Fibroblast of skin of left quadriceps (primary cell): Measurements from ENCODE around the gene SH3BP4.
A peak's percentile ranks its signal among the peaks of the same experiment; 100 is the strongest.

ENCODE experiments used
- DNase-seq, 2 experiments: peaks; one replicate each; pipeline ENCODE4 v3.0.0-alpha.2; 2013; ENCODE audit warnings: low read depth in 2 of 2

SH3BP4 gene

DNA sequence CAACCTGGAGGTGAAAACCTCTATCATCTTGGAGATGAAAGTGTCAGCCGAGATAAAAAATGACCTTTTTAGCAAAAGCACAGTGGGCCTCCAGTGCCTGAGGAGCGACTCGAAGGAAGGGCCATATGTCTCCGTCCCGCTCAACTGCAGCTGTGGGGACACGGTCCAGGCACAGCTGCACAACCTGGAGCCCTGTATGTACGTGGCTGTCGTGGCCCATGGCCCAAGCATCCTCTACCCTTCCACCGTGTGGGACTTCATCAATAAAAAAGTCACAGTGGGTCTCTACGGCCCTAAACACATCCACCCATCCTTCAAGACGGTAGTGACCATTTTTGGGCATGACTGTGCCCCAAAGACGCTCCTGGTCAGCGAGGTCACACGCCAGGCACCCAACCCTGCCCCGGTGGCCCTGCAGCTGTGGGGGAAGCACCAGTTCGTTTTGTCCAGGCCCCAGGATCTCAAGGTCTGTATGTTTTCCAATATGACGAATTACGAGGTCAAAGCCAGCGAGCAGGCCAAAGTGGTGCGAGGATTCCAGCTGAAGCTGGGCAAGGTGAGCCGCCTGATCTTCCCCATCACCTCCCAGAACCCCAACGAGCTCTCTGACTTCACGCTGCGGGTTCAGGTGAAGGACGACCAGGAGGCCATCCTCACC is 90.2 kb downstream of the SH3BP4 start:
- DNase-seq, result no peak

DNA sequence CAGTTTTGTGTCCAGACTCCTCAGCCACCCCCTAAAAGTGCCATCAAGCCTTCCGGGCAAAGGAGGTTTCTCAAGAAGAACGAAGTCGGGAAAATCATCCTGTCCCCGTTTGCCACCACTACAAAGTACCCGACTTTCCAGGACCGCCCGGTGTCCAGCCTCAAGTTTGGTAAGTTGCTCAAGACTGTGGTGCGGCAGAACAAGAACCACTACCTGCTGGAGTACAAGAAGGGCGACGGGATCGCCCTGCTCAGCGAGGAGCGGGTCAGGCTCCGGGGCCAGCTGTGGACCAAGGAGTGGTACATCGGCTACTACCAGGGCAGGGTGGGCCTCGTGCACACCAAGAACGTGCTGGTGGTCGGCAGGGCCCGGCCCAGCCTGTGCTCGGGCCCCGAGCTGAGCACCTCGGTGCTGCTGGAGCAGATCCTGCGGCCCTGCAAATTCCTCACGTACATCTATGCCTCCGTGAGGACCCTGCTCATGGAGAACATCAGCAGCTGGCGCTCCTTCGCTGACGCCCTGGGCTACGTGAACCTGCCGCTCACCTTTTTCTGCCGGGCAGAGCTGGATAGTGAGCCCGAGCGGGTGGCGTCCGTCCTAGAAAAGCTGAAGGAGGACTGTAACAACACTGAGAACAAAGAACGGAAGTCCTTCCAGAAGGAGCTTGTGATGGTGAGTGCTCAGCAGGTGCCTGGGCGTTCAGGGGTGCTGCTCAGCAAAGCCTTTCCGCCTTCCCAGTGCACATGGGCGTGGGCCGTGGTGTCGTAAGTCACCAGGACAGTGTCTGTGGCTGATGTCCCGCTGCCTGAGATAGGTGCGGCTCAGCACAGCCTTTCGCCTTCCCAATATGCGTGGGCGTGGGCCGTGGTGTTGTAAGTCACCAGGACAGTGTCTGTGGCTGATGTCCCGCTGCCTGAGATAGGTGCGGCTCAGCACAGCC is 91.0 kb downstream of the SH3BP4 start:
- no peak for DNase-seq

DNA sequence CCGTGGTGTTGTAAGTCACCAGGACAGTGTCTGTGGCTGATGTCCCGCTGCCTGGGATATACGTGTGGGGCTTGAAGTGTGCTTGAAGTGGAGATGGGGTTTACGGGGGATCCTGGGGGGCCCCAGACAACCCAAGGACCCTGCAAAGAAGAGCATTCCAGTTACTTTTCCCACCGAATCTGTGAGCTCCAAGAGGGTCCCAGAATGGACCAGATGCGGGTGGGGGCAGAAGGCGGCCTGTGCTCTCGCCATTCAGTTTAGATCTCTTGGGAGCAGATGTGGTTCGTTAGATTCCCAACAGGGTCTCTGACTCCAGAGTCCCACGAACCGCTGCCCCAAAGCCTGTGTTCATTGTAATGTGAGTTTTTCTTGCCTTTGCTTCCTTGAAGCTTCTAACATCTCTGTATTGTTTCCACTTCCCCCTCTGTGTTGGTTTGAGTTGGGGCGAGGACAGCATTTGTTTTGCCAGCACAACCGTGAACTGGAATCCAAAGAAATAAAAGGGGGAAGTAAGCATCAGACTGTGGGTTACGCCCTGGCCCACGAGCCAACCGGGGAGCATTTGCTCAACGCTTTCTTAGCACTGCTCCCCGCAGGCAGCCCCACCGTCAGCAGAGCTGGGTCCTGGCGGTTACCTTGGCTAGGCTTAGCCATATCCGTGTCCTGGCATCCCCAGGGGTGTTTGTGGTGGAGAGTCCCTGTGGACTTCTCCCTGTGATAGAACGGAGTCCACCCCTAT is 92.1 kb downstream of the SH3BP4 start:
- DNase-seq, result no peak

DNA sequence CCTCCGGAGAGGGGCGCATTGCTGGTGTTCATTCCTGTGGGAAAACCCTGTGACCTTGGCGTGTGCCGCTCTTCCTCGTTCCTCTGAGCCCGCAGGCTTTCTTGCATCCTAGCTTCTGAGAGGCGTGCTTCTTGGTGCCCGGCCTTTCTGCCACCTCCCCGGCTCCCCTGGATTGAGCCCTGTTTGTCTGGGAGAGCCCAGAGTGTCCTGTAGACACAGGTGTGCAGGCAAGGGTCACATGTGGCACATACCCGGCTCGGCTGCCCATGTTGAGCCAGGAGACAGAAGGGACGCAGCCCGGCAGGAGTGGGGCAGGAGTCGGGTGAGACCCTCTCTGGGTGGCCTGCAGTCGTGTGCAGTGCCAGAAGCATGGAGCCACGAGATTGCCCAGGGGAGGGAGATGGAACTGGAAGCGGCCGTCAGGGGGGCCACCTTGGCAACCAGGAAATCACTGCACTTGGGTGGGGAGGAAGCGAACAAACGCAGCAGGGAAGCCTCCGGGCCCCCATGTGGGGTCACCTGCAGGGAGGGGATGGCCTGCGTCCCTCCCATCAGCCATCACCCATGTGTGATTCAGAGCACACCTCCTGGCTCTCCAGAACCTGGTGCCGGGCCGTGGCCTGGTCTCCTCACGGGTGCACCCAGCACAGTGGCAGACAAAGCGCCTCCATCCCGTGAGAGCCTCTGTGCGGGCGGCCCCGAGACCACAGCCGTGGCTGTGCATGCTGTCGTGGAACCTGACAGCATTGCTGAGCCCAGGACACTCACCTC is 92.9 kb downstream of the SH3BP4 start:
- no peak for DNase-seq

DNA sequence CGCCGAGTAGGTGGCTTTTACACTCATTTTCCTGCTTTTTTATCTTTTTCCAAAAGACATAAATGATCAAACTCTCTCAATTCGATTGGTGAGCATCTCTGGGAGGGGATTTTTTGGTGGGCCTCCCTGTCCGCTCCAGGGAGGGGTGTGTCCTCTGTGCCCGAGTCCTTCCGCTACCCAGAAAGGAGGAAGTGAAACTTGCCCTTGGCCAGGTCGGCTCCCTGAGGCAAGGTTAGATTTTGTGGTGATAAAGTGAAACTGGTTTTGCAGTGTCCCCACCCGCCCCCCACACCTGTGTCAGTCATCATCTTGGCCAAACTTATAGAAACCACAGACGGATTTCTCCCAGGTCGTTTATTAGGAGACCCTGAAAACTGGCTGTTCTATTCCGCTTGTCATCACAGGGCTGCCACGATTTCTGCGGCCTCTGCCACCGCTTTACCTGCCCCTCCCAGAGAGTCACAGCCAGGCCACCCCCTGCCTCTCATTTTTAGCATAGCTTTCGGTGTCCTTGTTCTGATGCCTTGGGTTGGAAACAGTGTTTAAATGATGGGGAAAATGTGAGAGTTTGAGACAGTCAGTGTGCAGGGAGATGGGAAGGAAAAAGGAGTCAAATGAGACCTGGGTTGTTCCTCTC is 93.6 kb downstream of the SH3BP4 start:
- DNase-seq, result no peak

DNA sequence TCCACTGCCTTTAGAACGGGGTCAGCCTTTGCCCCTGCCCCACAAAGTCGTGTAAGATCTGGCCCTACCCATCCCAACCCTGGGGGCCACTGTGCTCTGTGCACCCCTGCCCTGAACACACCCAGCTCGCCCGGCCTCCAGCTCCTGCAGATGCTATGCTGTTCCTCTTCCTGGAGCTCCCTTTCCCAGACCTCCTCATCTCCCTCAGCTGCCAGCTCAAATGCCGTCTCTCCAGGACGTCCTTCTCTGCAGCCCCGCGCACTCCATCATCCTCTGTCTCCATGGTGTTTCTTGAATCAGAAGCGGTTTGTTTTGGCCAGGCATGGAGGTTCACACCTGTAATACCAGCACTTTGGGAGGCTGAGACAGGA is 94.1 kb downstream of the SH3BP4 start:
- DNase-seq, result no peak

DNA sequence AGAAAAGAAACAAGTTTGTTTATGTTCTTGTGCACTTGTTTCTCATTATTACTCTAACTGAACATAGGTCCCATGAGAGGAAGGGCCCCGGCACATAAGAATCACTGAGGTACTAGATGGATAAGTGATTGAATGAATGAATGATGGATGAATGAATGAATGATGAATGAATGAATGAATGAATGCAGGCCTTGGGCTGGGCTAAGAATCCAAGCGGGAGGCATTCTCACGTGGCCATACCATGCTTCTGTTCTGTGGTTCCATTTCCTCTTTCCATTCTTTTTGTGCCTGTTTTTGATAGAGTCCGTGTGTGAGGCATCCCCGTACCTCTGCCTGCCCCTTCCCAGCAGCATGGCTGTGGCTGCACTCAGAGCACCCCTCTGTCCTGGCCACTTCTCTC is 94.8 kb downstream of the SH3BP4 start:
- no peak for DNase-seq

DNA sequence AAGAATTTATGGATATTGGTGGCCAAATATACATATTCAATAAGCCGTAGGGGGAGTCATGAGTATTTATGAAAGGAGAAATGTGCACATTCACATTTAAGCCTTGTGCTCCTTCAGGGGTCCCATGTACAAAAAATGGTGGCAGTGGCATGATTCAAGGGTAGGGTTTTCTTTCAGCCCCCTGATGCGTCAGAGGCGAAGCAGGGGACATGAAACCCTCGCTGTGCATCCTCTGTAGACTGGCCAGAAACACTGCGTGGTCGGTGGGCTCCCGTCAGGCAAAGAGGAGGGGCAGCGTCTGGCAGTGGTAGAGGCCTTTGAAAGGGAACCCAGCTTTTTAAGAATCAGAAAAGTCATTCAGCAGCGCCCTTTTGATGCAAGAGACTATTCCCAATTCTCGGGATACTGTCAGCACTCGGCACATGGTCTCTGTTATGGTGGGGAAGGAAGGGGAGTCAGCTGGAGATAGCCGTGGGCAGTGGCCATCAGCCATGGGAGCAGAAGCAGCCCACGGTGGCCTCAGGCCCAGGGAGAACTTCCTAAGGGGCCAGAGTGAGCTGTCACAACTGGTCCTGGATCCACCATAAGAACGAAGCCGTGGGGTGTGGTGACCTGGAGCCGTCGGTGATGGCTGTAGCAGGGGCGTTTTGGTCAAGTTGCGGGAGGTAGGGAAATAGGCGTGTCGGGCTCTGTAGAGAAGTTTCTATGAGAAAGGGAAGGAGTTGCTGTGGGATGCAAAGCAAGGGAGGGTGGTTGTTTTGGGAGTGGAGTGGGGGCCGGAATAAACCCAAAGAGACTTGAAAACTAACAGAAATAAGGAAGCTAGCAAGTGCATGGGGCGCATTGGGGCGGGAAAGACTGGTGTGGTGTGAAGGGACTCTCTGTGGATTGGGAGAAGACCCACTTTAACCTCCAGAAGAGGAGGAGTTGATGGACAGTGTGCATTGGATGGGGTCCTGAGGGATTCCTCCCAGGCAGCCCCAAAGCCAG is 95.6 kb downstream of the SH3BP4 start:
- no peak for DNase-seq

DNA sequence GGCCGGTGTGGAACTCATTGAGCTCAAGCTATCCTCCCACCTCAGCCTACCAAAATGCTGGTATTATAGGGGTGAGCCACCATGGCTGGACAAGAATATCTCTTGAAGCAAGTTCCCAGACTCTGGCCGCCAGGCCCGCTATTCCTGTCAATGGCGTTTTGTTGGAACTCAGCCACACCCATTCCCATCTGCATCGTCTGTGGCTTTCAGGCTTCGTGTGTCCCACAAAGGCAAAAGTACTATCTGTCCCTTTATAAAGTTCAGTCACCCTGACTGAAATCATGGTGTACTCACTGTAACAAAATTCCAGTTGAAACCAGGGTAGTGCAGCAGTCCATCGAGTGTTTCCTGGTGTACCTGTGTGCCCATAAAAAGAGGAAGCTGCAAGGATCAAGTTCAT is 96.7 kb downstream of the SH3BP4 start:
- no peak for DNase-seq

DNA sequence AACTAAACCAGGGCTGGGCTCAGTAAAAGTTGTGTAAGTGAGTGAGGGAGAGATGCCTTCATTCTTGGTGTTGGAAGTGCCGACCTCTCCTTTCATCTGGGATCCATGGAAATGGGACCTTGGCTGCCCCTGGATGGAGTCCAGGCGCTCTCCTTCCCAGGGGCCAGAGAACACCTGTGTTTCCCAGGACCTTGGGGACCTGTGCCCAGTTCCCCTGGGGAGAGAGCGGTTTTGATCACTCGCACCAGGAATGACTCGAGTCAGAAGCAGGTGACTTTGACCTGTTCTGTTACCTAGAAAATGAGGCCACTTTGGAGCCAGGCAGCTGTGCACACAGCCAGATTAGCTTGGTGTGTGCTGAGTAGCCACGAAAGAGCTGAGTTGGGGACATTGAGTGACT is 97.3 kb downstream of the SH3BP4 start:
- no peak for DNase-seq

DNA sequence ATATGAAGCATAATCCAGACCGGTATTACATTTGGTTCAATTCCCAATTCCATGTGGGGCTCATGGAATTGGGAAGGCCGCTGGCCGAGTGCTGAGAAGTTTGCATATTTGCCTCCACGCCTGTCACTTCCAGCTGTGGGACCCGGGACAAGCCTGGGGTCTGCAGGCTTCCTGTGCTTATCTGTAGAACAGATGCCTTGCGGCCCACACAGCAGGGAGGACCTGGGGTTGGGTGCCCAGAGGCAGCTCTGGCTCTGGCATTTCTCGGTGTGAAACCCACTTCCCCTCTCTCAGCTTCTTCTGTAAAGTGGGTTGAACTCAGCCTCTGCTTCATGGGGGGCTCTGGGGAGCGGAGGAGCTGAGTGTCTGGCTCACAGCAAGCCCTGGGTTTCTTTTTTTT is 97.9 kb downstream of the SH3BP4 start:
- DNase-seq, result no peak

DNA sequence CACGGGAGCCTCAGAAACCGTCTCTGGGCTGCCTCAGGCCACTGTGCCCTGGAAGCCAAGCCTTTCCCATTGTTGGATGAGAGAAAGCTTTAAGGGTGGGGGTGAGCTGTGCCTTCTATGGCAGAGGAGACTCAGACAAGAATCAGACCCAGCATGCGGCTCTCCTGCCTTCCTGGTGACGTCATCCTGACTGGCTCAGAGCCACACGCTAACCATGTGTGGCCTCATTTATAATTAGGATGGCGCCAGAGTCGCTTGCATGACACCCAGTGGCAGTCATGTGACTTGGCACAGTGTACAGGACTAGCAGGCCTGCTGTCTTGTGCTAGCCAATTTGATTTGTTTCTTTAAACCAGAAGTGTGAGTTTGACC is 99.1 kb downstream of the SH3BP4 start:
- peak; percentile 90 to 91 for DNase-seq

DNA sequence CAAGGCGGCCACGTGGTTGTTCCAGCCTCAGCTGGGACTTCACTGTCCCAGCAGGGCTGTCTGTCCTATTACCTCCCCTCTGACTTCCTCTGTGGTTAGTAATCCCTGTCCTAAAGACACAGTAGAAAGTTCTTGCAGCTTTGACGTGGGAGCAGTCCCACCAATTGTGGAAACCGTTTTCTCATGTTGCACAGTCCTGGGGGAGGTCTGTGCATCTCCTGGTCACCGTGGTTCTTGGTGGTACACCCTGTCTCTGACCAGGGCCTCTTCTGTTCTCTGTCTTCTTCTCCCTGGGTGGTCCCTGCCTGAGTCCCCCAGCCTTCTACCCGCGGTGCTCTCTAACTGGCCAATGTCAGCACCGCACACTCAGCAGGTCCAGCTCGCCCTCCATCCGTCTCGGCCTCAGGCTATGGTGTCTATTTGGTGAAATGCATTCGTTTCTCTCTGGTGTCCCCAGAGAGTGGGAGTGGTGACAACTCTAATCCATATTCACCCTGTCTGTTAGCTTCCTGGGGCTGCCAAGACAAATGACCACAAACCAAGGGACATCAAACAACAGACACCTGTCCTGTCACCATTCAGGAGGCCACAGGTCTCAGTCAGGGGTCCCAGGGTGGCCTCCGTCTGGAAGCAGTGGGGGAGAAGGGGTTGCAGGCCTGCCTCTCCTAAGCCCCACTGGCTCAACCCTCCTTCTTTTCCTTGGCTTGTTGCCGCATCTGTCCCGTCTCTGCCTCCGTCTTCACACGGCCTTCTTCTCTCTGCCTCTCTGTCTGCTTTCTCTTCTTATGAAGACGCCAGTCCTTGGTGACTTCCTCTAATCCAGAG is 99.8 kb downstream of the SH3BP4 start:
- no peak for DNase-seq

DNA sequence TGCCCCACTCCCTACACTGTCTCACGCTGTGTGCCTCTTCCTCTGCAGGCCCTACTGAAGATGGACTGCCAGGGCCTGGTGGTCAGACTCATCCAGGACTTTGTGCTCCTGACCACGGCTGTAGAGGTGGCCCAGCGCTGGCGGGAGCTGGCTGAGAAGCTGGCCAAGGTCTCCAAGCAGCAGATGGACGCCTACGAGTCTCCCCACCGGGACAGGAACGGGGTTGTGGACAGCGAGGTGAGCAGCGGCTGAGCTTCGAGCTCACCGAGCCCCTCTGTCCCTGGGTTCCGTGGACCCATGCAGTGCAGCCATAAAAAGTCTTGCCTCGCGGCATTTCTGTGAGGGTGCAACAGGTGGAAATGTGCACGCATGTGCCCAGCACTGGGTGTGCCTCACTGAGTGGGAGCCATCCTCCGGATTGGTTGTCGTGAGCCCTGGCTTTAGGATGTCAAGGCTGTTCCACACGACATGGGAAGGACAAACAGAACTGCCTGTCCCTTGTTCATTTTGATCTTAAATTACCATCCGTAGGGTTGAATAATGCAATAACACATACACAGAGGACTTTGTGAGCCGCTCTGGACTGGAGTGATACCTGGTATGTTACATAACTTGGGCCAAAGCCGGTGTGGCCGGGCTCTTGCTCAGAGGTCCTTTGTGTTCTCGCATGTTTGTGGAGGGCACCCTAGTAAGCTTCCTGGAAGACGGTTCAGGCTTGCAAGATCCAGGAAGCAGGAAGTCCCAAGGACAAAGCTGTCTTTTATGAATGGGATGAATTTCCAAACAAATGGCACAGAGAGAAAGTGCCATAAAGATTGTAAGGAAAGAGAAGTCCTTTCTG is 100.9 kb downstream of the SH3BP4 start:
- DNase-seq, result no peak

DNA sequence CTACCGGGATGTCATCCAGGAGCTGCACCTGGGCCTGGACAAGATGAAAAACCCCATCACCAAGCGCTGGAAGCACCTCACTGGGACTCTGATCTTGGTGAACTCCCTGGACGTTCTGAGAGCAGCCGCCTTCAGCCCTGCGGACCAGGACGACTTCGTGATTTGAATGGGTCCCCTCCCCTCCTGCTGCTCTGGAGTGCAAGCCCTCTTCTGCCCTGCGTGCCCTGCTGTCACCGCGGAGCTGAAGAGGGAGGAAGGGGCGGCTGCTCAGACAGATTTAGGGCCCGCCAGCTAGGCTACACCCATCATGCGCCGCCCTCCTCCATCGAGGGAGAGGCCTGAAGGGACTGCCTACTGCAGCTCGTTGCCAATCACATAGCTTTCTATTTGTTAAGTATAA is 101.8 kb downstream of the SH3BP4 start:
- no peak for DNase-seq

DNA sequence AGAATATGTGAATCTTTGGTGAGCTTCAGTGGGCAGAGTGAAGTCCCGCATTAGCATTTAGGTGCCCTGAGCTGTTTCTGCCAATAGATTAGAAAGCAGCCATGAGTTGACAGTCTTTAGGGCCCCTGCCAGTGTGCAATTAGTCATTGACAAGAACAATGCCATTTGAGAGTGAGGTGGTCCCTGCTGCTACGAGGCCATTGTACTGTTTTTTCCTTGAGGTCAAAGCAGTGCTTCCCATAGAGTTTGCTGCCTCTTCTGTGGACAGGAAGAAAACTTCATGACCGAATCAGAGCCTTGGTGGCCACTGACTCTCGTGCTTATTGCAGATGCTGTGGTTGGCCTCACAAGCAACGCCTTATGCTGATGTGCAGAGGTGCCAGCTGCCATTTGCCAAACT is 102.7 kb downstream of the SH3BP4 start:
- no peak for DNase-seq

DNA sequence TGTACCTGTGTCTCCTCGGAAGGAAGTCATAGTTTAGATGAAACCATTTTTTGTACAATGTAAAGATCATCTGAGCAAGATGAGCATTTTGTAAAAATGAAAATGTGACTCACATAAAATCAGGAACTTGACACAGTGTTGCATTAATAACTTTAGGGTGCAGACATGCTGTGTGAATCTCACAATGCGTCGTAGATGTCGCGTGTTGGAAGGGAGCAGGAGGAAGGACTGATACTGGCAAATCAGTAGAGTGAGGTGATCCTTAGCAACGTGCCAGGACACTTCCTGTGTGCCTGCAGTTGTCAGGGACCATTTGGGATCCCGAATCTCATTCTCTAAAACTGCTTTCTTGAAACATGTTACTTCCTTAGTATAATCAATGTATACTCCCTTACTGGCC is 103.1 kb downstream of the SH3BP4 start:
- no peak for DNase-seq

DNA sequence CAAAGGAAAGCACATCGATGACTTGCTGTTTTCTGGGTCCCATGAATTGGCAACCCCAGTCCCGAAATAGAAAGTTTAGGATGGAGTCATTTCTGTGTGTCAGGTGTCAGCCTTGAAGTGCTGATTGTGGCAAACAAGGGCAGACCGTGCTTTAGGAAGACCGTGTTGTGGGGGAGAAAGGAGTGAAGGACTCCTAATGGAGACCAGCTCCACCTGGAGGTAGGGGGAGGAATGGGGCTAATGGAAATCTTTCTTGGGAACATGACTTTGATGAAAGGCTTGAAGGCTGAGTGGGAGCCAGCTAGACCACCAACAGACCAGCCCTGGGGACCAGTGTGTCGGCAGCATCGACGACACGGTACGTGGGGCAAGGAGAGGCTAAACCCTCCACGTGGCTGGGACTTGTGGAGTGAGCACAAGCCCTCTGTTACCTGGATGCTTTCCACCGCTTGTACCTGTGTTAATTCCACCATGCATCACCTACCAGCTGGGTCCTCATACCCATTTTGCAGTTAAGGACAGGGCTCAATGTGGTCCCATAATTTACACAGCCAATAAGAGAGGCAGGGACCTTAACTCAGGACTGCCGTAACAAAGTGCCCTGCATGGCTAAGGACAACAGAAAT is 104.2 kb downstream of the SH3BP4 start:
- no peak for DNase-seq
